GM12878 (cell line): Measurements from ENCODE around the gene ATP2A3. TPM values are rescaled to one million over a fixed set of nuclear protein-coding genes. Genes with fewer than 3 reads are reported as not detected.

Experiments used
- ATAC-seq: fragments of 200-7000 bp; cut with Tn5 transposase; 3 replicates; pipeline ENCODE4 v1.9.1; 2020; ENCODE audit warnings: mild to moderate bottlenecking, moderate library complexity
- BruUV-seq: library from RNA; stranded (reverse); fragments of 400-500 nt; replicated peaks from 2 replicates; lab custom pipeline; 2021; lab: Mats Ljungman, UMichigan
- CTCF ChIA-PET: fragments of 300-600 bp; sonication (Branson Sonifier 250); formaldehyde crosslinking; extraction: SDS; loops from one replicate; lab custom pipeline; 2021; ENCODE audit warnings: inconsistent platforms; lab: Yijun Ruan, JAX
- POLR2A ChIA-PET: fragments of 350-600 bp; formaldehyde crosslinking; extraction: SDS; loops from one replicate; lab custom pipeline; 2021; ENCODE audit warnings: inconsistent platforms; lab: Charles Lee
- RAD21 ChIA-PET: fragments of 300-600 bp; sonication (Branson Sonifier 250); formaldehyde crosslinking; loops from one replicate; lab custom pipeline; 2023; ENCODE audit warnings: antibody characterized with exemption; ENCODE audit not compliant: unreplicated experiment; lab: Charles Lee
- SMC1A ChIA-PET: fragments of 300-600 bp; sonication (Branson Sonifier 250); formaldehyde crosslinking; loops from one replicate; lab custom pipeline; 2023; ENCODE audit not compliant: unreplicated experiment, uncharacterized antibody; lab: Charles Lee
- DNase-seq: peaks from one replicate; pipeline ENCODE4 v3.0.0-alpha.2; 2011; ENCODE audit warnings: low read depth, low spot score
- FAIRE-seq: peaks from 3 replicates; lab custom pipeline; 2011; peaks lifted over from hg19 to GRCh38; lab: Jason Lieb, UNC
- H2AFZ ChIP-seq: 2 replicates; pipeline ENCODE4 v1.6.0; 2011; ENCODE audit warnings: low read depth, low read length, control low read depth; ENCODE audit not compliant: control insufficient read depth
- H3K27ac ChIP-seq: 2 replicates; pipeline ENCODE4 v1.5.1; 2011; ENCODE audit warnings: control low read depth; ENCODE audit not compliant: control insufficient read depth, insufficient read depth
- H3K27me3 ChIP-seq, 2 experiments: replicated peaks in 1 of 2; 2 replicates each; pipeline versions ENCODE4 v1.6.0 to v1.6.1; 2011; ENCODE audit warnings: low read length in 1 of 2; ENCODE audit not compliant: control insufficient read depth in 2 of 2, insufficient read depth in 2 of 2
- H3K36me3 ChIP-seq, 2 experiments: 2 replicates each; pipeline ENCODE4 v1.5.1; 2011; ENCODE audit warnings: low read length in 1 of 2; ENCODE audit not compliant: control insufficient read depth in 2 of 2, insufficient read depth in 2 of 2
- H3K4me1 ChIP-seq: 2 replicates; pipeline ENCODE4 v1.6.1; 2011; ENCODE audit warnings: mild to moderate bottlenecking, low read length, moderate library complexity, mixed read lengths; ENCODE audit not compliant: control insufficient read depth, insufficient read depth
- H3K4me2 ChIP-seq: 2 replicates; pipeline ENCODE4 v1.6.0; 2011; ENCODE audit warnings: control low read depth; ENCODE audit not compliant: control insufficient read depth, insufficient read depth
- H3K4me3 ChIP-seq: fragments of 200-600 bp; sonication (generic); 2 replicates; pipeline ENCODE4 v1.5.1; 2016
- H3K79me2 ChIP-seq: 2 replicates; pipeline ENCODE4 v1.6.0; 2011; ENCODE audit warnings: low read length; ENCODE audit not compliant: control insufficient read depth, insufficient read depth
- H3K9ac ChIP-seq: 2 replicates; pipeline ENCODE4 v1.8.0; 2011; ENCODE audit warnings: low read length, control low read depth, mixed read lengths; ENCODE audit not compliant: control insufficient read depth, insufficient read depth
- H3K9me3 ChIP-seq: replicated peaks from 3 replicates; pipeline ENCODE4 v1.5.1; 2011; ENCODE audit warnings: mild to moderate bottlenecking, low read length; ENCODE audit not compliant: control insufficient read depth, insufficient read depth
- H4K20me1 ChIP-seq: 2 replicates; pipeline ENCODE4 v1.6.0; 2011; ENCODE audit not compliant: control insufficient read depth, insufficient read depth
- ATF7 ChIP-seq: fragments of 450-650 bp; IDR thresholded peaks from 2 replicates; pipeline ENCODE4 v1.6.1; 2016; ENCODE audit warnings: low read depth, mild to moderate bottlenecking
- CBX3 ChIP-seq: fragments of 200-600 bp; sonication (generic); IDR thresholded peaks from 2 replicates; pipeline ENCODE4 v1.6.1; 2016; ENCODE audit warnings: low read depth, borderline replicate concordance
- CHD1 ChIP-seq: IDR thresholded peaks from 2 replicates; pipeline ENCODE4 v1.6.1; 2012; ENCODE audit warnings: low read depth, low read length, improper control_type of control experiment
- CHD4 ChIP-seq: fragments of 200-600 bp; sonication (generic); IDR thresholded peaks from 2 replicates; pipeline ENCODE4 v1.6.1; 2016; ENCODE audit warnings: mild to moderate bottlenecking
- CREM ChIP-seq: IDR thresholded peaks from 2 replicates; pipeline ENCODE4 v1.6.1; 2014; ENCODE audit warnings: antibody characterized with exemption, low read depth
- ESRRA ChIP-seq: IDR thresholded peaks from 2 replicates; pipeline ENCODE4 v1.6.1; 2012; ENCODE audit warnings: mild to moderate bottlenecking, low read length, improper control_type of control experiment
- JUND ChIP-seq: IDR thresholded peaks from 2 replicates; pipeline ENCODE4 v1.6.1; 2012; ENCODE audit warnings: low read depth, mild to moderate bottlenecking, low read length, improper control_type of control experiment, moderate library complexity
- MEF2B ChIP-seq: fragments of 450-650 bp; IDR thresholded peaks from 2 replicates; pipeline ENCODE4 v1.6.1; 2018; ENCODE audit warnings: mild to moderate bottlenecking, moderate library complexity; ENCODE audit not compliant: partially characterized antibody, poor library complexity, severe bottlenecking
- MXI1 ChIP-seq: fragments of 150-350 bp; IDR thresholded peaks from 2 replicates; pipeline ENCODE4 v1.6.1; 2011; ENCODE audit warnings: low read depth, mild to moderate bottlenecking, inconsistent platforms, low read length, improper control_type of control experiment
- POU2F2 ChIP-seq: IDR thresholded peaks from 3 replicates; pipeline ENCODE4 v1.6.1; 2011; ENCODE audit warnings: low read depth, mild to moderate bottlenecking, low read length, borderline replicate concordance
- RELA ChIP-seq: fragments of 450-650 bp; IDR thresholded peaks from 2 replicates; pipeline ENCODE4 v1.8.0; 2014; ENCODE audit warnings: borderline replicate concordance; ENCODE audit not compliant: partially characterized antibody
- TCF12 ChIP-seq: IDR thresholded peaks from 2 replicates; pipeline ENCODE4 v1.6.1; 2011; ENCODE audit warnings: low read depth, mild to moderate bottlenecking, low read length
- ZNF207 ChIP-seq: fragments of 450-650 bp; IDR thresholded peaks from 2 replicates; pipeline ENCODE4 v1.6.1; 2014; ENCODE audit warnings: antibody characterized with exemption, mild to moderate bottlenecking, borderline replicate concordance
- ZNF622 ChIP-seq: fragments of 450-650 bp; IDR thresholded peaks from 2 replicates; pipeline ENCODE4 v1.6.1; 2017; ENCODE audit warnings: mild to moderate bottlenecking, inconsistent platforms
- WGBS: methylation state at CpG from one replicate; pipeline ENCODE4 v1.1.6; 2016; ENCODE audit warnings: low lambda C conversion rate; ENCODE audit not compliant: insufficient replicate concordance, insufficient coverage; ENCODE audit errors: missing lambda C conversion rate; 5-methylcytosine and 5-hydroxymethylcytosine counted together
- in situ Hi-C: fragments of 300-500 bp; cut with MboI; formaldehyde crosslinking; loops from 9 replicates; pipeline ENCODE4 v1.14.3; 2018; ENCODE audit warnings: mixed read lengths
- intact Hi-C: fragments of 100-400 bp; cut with micrococcal nuclease; formaldehyde crosslinking; loops from one replicate; pipeline ENCODE4 v1.14.2; 2022; ENCODE audit not compliant: unreplicated experiment
- polyA plus RNA-seq, 11 experiments: library from polyadenylated mRNA; depleted of rRNA in 4 of 11; unstranded in 6 of 11; stranded (reverse) in 5 of 11; fragments of >200 nt; fragmentation: Nextera tagmentation in 4 of 11; fragmentation: Illumina TruSeq in 1 of 11; extraction: Ambion mirVana in 4 of 11; extraction: Trizol in 1 of 11; gene quantifications; 1 replicate in 1 of 11; 2 replicates in 10 of 11; pipeline versions ENCODE4 v1.2.1 to v1.2.3, GENCODE V29; 2011 to 2016; ENCODE audit warnings: inconsistent platforms in 2 of 11, missing spikeins in 2 of 11, low read depth in 1 of 11
- total RNA-seq, 4 experiments: library from RNA; depleted of rRNA in 3 of 4; stranded (reverse); fragments of >200 nt in 3 of 4; fragmentation: Illumina TruSeq in 1 of 4; extraction: Trizol in 1 of 4; gene quantifications; 2 replicates each; pipeline versions ENCODE4 v1.2.1 to v1.2.3, GENCODE V29; 2013 to 2021
- TF ChIP-seq, protein P1 (sequence below): fragments of 450-650 bp; IDR thresholded peaks from 2 replicates; pipeline ENCODE4 v1.6.1; 2017; ENCODE audit warnings: mild to moderate bottlenecking, moderate library complexity
- TF ChIP-seq, protein P2 (sequence below), 3 experiments: IDR thresholded peaks in 2 of 3; conservative IDR thresholded peaks in 1 of 3; 2 replicates each; pipeline ENCODE4 v1.5.1; 2011; ENCODE audit warnings: low read depth in 3 of 3, low read length in 3 of 3, mild to moderate bottlenecking in 3 of 3, control low read depth in 2 of 3, moderate library complexity in 2 of 3, inconsistent platforms in 1 of 3, mixed read lengths in 1 of 3; ENCODE audit not compliant: control insufficient read depth in 2 of 3, insufficient read depth in 1 of 3; ENCODE audit errors: extremely low read depth in 1 of 3
- TF ChIP-seq, protein P3 (sequence below): fragments of 450-650 bp; formaldehyde crosslinking; IDR thresholded peaks from 2 replicates; pipeline ENCODE4 v1.4.0; 2020; ENCODE audit warnings: mild to moderate bottlenecking, moderate library complexity

The ATP2A3 gene
- total and polyA plus RNA-seq, 10 of the 15 experiments (the other 5 are each of a cell fraction or from before 2014, with no cell fraction given) = 1.0 to 99.2 (median 37.9) TPM

DNA sequence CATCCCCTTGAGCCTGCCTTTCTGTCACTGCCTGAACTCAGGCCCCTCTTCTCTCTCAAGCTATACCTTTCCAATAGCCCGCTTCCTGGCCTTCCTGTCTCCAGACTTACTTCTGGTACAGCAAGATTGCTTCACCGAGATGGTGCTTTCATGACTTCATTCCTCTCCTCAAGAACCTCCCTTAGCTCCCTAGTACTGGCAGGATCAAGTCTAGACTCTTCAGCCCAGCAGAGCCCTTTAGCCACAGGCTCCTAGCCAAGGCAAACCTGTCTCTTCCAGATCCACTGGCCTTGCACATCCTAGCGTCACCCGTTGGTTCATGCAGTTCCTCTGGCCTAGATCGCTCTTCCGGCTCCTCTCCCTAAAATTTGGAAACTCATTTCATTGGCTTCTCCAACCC, 6.4 kb upstream of the ATP2A3 start:
- H3K79me2 ChIP-seq = no peaks in the 10 kb centered on the region
- BruUV-seq = no TSS peak
- no peaks in the 10 kb centered on the region for H4K20me1 ChIP-seq
- no peak overlapping the region for H2AFZ ChIP-seq
- H3K36me3 ChIP-seq = no peaks in the 10 kb centered on the region
- FAIRE-seq (no peak), DNase-seq (no peak), ATAC-seq (no peak)
- in situ Hi-C loops = no loop called here
- no peaks in the 10 kb centered on the region for H3K27me3 ChIP-seq
- H3K4me1 ChIP-seq = peaks cover 26% of the 10 kb centered on the region
- ChIA-PET POLR2A (interaction anchor here (0.9 kb wide), 1 partner anchor 58 kb away, joined by 3 read pairs; no protein-coding TSS in a partner anchor), RAD21 (no interaction called here), CTCF (no interaction called here), SMC1A (no interaction called here)
- no peak overlapping the region for H3K9ac ChIP-seq
- H3K4me3 ChIP-seq = no peak overlapping the region
- 95% methylated on average over 6 of the region's 6 CpGs for WGBS
- no peak overlapping the region for H3K4me2 ChIP-seq
- H3K9me3 ChIP-seq = peaks cover 1% of the 10 kb centered on the region; the same call in 2 of the 3 replicates
- intact Hi-C loops = no loop called here
- no peak overlapping the region for H3K27ac ChIP-seq
- TF ChIP-seq POU2F2 (no peak), CHD4 (no peak), JUND (no peak), MXI1 (no peak), MEF2B (no peak), TCF12 (no peak), CREM (no peak), RELA (no peak), ESRRA (no peak), ZNF207 (no peak), ATF7 (no peak), CHD1 (no peak), ZNF622 (no peak), CBX3 (no peak)
- TF ChIP-seq, protein P1, sequence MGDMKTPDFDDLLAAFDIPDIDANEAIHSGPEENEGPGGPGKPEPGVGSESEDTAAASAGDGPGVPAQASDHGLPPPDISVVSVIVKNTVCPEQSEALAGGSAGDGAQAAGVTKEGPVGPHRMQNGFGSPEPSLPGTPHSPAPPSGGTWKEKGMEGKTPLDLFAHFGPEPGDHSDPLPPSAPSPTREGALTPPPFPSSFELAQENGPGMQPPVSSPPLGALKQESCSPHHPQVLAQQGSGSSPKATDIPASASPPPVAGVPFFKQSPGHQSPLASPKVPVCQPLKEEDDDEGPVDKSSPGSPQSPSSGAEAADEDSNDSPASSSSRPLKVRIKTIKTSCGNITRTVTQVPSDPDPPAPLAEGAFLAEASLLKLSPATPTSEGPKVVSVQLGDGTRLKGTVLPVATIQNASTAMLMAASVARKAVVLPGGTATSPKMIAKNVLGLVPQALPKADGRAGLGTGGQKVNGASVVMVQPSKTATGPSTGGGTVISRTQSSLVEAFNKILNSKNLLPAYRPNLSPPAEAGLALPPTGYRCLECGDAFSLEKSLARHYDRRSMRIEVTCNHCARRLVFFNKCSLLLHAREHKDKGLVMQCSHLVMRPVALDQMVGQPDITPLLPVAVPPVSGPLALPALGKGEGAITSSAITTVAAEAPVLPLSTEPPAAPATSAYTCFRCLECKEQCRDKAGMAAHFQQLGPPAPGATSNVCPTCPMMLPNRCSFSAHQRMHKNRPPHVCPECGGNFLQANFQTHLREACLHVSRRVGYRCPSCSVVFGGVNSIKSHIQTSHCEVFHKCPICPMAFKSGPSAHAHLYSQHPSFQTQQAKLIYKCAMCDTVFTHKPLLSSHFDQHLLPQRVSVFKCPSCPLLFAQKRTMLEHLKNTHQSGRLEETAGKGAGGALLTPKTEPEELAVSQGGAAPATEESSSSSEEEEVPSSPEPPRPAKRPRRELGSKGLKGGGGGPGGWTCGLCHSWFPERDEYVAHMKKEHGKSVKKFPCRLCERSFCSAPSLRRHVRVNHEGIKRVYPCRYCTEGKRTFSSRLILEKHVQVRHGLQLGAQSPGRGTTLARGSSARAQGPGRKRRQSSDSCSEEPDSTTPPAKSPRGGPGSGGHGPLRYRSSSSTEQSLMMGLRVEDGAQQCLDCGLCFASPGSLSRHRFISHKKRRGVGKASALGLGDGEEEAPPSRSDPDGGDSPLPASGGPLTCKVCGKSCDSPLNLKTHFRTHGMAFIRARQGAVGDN = no peak
- TF ChIP-seq, protein P2, sequence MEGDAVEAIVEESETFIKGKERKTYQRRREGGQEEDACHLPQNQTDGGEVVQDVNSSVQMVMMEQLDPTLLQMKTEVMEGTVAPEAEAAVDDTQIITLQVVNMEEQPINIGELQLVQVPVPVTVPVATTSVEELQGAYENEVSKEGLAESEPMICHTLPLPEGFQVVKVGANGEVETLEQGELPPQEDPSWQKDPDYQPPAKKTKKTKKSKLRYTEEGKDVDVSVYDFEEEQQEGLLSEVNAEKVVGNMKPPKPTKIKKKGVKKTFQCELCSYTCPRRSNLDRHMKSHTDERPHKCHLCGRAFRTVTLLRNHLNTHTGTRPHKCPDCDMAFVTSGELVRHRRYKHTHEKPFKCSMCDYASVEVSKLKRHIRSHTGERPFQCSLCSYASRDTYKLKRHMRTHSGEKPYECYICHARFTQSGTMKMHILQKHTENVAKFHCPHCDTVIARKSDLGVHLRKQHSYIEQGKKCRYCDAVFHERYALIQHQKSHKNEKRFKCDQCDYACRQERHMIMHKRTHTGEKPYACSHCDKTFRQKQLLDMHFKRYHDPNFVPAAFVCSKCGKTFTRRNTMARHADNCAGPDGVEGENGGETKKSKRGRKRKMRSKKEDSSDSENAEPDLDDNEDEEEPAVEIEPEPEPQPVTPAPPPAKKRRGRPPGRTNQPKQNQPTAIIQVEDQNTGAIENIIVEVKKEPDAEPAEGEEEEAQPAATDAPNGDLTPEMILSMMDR (IDR thresholded peaks at IDR 0.05 in 2 of 3, conservative IDR thresholded peaks at IDR 0.05 in 1 of 3; ENCODE audit: control insufficient read depth in 2 of 3, extremely low read depth in 1 of 3, insufficient read depth in 1 of 3, low read depth in 3 of 3, low read length in 3 of 3) = no peak
- TF ChIP-seq, protein P3, sequence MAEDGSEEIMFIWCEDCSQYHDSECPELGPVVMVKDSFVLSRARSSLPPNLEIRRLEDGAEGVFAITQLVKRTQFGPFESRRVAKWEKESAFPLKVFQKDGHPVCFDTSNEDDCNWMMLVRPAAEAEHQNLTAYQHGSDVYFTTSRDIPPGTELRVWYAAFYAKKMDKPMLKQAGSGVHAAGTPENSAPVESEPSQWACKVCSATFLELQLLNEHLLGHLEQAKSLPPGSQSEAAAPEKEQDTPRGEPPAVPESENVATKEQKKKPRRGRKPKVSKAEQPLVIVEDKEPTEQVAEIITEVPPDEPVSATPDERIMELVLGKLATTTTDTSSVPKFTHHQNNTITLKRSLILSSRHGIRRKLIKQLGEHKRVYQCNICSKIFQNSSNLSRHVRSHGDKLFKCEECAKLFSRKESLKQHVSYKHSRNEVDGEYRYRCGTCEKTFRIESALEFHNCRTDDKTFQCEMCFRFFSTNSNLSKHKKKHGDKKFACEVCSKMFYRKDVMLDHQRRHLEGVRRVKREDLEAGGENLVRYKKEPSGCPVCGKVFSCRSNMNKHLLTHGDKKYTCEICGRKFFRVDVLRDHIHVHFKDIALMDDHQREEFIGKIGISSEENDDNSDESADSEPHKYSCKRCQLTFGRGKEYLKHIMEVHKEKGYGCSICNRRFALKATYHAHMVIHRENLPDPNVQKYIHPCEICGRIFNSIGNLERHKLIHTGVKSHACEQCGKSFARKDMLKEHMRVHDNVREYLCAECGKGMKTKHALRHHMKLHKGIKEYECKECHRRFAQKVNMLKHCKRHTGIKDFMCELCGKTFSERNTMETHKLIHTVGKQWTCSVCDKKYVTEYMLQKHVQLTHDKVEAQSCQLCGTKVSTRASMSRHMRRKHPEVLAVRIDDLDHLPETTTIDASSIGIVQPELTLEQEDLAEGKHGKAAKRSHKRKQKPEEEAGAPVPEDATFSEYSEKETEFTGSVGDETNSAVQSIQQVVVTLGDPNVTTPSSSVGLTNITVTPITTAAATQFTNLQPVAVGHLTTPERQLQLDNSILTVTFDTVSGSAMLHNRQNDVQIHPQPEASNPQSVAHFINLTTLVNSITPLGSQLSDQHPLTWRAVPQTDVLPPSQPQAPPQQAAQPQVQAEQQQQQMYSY (CRISPR knock-in tag) = no peak
